ENCODE results near the gene ABHD8.
A peak's percentile ranks its signal among the peaks of the same experiment; 100 is the strongest.

ABHD8 gene

DNA sequence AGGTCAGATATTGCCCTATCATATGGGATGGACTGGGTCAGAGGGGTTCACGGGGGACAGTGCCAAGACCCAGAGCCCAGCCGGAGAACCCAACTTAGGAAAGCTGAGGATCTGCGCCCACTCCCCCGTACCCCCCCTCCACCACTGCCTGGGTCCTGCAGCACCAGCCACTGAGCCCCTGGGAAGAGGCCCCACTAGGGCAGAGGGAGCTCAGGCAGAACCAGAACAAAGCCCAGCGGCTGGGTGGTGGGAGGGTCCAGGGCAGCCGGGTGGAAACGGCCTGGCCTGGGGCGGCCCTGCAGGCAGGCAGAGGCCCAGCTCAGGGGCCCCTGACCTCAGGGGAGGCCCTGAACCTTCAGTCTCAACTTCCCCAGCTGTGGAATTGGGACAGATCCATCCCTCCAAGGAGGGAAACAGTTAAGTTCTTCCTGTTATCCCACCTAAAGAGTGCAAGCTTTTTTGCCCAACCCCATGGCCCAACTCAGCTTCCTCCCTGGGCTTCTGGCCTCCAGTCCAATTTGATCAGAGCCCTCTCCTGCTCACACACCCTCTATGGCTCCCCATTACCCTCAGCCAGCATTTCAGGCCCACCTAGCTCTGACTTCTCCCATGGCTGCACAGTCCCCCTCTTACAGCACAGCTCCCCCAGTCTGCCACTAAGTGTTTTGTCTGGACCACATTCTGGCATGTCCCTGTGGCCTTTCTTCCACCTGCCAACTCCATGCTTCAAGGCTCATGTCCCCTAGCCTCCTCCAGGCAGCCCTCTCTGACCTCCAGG is 60.6 kb downstream of the ABHD8 start:
- TF ChIP-seq, protein P1, sequence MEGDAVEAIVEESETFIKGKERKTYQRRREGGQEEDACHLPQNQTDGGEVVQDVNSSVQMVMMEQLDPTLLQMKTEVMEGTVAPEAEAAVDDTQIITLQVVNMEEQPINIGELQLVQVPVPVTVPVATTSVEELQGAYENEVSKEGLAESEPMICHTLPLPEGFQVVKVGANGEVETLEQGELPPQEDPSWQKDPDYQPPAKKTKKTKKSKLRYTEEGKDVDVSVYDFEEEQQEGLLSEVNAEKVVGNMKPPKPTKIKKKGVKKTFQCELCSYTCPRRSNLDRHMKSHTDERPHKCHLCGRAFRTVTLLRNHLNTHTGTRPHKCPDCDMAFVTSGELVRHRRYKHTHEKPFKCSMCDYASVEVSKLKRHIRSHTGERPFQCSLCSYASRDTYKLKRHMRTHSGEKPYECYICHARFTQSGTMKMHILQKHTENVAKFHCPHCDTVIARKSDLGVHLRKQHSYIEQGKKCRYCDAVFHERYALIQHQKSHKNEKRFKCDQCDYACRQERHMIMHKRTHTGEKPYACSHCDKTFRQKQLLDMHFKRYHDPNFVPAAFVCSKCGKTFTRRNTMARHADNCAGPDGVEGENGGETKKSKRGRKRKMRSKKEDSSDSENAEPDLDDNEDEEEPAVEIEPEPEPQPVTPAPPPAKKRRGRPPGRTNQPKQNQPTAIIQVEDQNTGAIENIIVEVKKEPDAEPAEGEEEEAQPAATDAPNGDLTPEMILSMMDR (conservative IDR thresholded peaks at IDR 0.05; ENCODE audit: low read length): no peak
- no peak for DNase-seq (ENCODE audit: low read depth)
- H3K4me3 ChIP-seq (ENCODE audit: low read length): peak overlapping the region; percentile 89
